ENCODE measurements around the gene MED27. TPM values are rescaled to one million over a fixed set of nuclear protein-coding genes. Genes with fewer than 3 reads are reported as not detected.

MED27 gene
- total RNA-seq, 4 donors from 2014 or later, result 8.2 to 18.9 (median 11.8) TPM

GRCh38 chr9:131853434-131853833 lies 226.2 kb downstream of the MED27 start:
- Histone ChIP-seq H3K36me3 (no peaks in the 10 kb centered on the region), H3K4me3 (no peak overlapping the region), H3K4me1 (peaks cover 0 to 11% (median 0%) of the 10 kb centered on the region in 4 donors), H3K9me3 (no peaks in the 10 kb centered on the region), H3K27ac (no peak overlapping the region), H3K27me3 (no peaks in the 10 kb centered on the region)
- no peak for TF ChIP-seq POLR2A (IDR thresholded peaks at IDR 0.05)
- TF ChIP-seq CTCF (IDR thresholded peaks at IDR 0.05), result no peak
- TF ChIP-seq EP300 (IDR thresholded peaks at IDR 0.05), result no peak
- DNase-seq (ENCODE audit: low spot score in 2 of 2), result no peak
- WGBS, 2 donors, result 83 to 84% methylated on average over 7 of the region's 7 CpGs

GRCh38 chr9:131851414-131851813 lies 228.3 kb downstream of the MED27 start:
- 48 to 52% methylated on average over 7 of the region's 7 CpGs for WGBS, 2 donors

GRCh38 chr9:131849391-131849790 lies 230.3 kb downstream of the MED27 start:
- Histone ChIP-seq H3K27ac (no peak overlapping the region), H3K36me3 (no peaks in the 10 kb centered on the region), H3K4me1 (peaks cover 0 to under 1% (median 0%) of the 10 kb centered on the region in 4 donors), H3K4me3 (no peak overlapping the region), H3K9me3 (no peaks in the 10 kb centered on the region), H3K27me3 (no peaks in the 10 kb centered on the region)
- WGBS, 2 donors, result 95% methylated on average over 14 to 18 of the region's 18 CpGs
- no peak for DNase-seq (ENCODE audit: low spot score in 2 of 2)
- no peak for TF ChIP-seq EP300 (IDR thresholded peaks at IDR 0.05)
- TF ChIP-seq POLR2A (IDR thresholded peaks at IDR 0.05), result no peak
- no peak for TF ChIP-seq CTCF (IDR thresholded peaks at IDR 0.05)

More at GRCh38 chr9:131851414-131851813, 228.3 kb downstream of the MED27 start:
- DNase-seq (ENCODE audit: low spot score in 2 of 2), result no peak
- Histone ChIP-seq H3K27ac (no peak overlapping the region), H3K4me3 (no peak overlapping the region), H3K27me3 (no peaks in the 10 kb centered on the region), H3K36me3 (no peaks in the 10 kb centered on the region), H3K4me1 (peaks cover 0 to 11% (median 0%) of the 10 kb centered on the region in 4 donors), H3K9me3 (no peaks in the 10 kb centered on the region)
- TF ChIP-seq CTCF (IDR thresholded peaks at IDR 0.05) (no peak), EP300 (IDR thresholded peaks at IDR 0.05) (no peak)

- no peaks in the 10 kb centered on the region for H3K4me1 ChIP-seq
- no peaks in the 10 kb centered on the region for H3K9me3 ChIP-seq
- no peak for DNase-seq (ENCODE audit: low spot score in 2 of 2)
- no peaks in the 10 kb centered on the region for H3K27me3 ChIP-seq
- WGBS, 2 donors, result 66 to 69% methylated on average over 35 of the region's 35 CpGs
- no peaks in the 10 kb centered on the region for H3K36me3 ChIP-seq
- TF ChIP-seq CTCF (IDR thresholded peaks at IDR 0.05), result no peak
- no peak for TF ChIP-seq EP300 (IDR thresholded peaks at IDR 0.05)
- no peak for TF ChIP-seq POLR2A (IDR thresholded peaks at IDR 0.05)
- H3K4me3 ChIP-seq, result no peak overlapping the region
- no peak overlapping the region for H3K27ac ChIP-seq
Measured at GRCh38 chr9:131848570-131849160, 231.0 kb downstream of the MED27 start.

GRCh38 chr9:131847665-131848354 lies 231.9 kb downstream of the MED27 start:
- WGBS, 2 donors, result 79 to 85% methylated on average over 18 of the region's 18 CpGs
- Histone ChIP-seq H3K36me3 (no peaks in the 10 kb centered on the region), H3K9me3 (no peaks in the 10 kb centered on the region), H3K27me3 (no peaks in the 10 kb centered on the region), H3K4me1 (no peaks in the 10 kb centered on the region), H3K4me3 (no peak overlapping the region), H3K27ac (no peak overlapping the region)
- DNase-seq (ENCODE audit: low spot score in 2 of 2), result no peak
- TF ChIP-seq CTCF (IDR thresholded peaks at IDR 0.05), result no peak
- TF ChIP-seq EP300 (IDR thresholded peaks at IDR 0.05), result no peak
